WTC11 (cell line): ENCODE results near the gene SMAD6. TPM values are rescaled to one million over a fixed set of nuclear protein-coding genes. Genes with fewer than 3 reads are reported as not detected.
A peak's percentile ranks its signal among the peaks of the same experiment; 100 is the strongest.

Experiments used
- ATAC-seq: fragments of 200-7000 bp; cut with Tn5 transposase; 2 replicates; pipeline ENCODE4 v1.10.0; 2021; ENCODE audit warnings: mild to moderate bottlenecking, moderate library complexity
- CTCF ChIA-PET: fragments of 300-600 bp; sonication (Branson Sonifier 250); formaldehyde crosslinking; loops from one replicate; lab custom pipeline; 2021; ENCODE audit warnings: antibody characterized with exemption; lab: Charles Lee
- POLR2A ChIA-PET: fragments of 350-600 bp; sonication (Branson Sonifier 250); formaldehyde crosslinking; loops from one replicate; lab custom pipeline; 2021; ENCODE audit warnings: antibody characterized with exemption; lab: Charles Lee
- DNase-seq: peaks from one replicate; pipeline ENCODE4 v3.0.0; 2021; ENCODE audit warnings: low spot score
- H3K27ac Mint-ChIP-seq: 2 replicates; pipeline ENCODE4 v1.8.0; 2021; ENCODE audit warnings: mixed read lengths
- H3K27me3 Mint-ChIP-seq: 2 replicates; pipeline ENCODE4 v1.8.0; 2021; ENCODE audit warnings: low read depth, mild to moderate bottlenecking, moderate library complexity, mixed read lengths
- H3K36me3 Mint-ChIP-seq: 2 replicates; pipeline ENCODE4 v1.8.0; 2021; ENCODE audit warnings: mixed read lengths
- H3K4me1 Mint-ChIP-seq: 2 replicates; pipeline ENCODE4 v1.8.0; 2022; ENCODE audit warnings: mixed read lengths
- H3K4me3 Mint-ChIP-seq: 2 replicates; pipeline ENCODE4 v1.8.0; 2021; ENCODE audit warnings: mild to moderate bottlenecking, moderate library complexity, mixed read lengths
- H3K9me3 Mint-ChIP-seq: 2 replicates; pipeline ENCODE4 v1.8.0; 2021; ENCODE audit warnings: mixed read lengths
- ATF6 ChIP-seq: sonication (generic); formaldehyde crosslinking; IDR thresholded peaks from 2 replicates; pipeline ENCODE4 v1.8.1; 2023; ENCODE audit warnings: mild to moderate bottlenecking, missing genetic modification reagents
- CREM ChIP-seq: sonication (generic); formaldehyde crosslinking; IDR thresholded peaks from 2 replicates; pipeline ENCODE4 v1.8.1; 2022; ENCODE audit warnings: mild to moderate bottlenecking, missing genetic modification reagents, moderate library complexity
- ESRRA ChIP-seq: sonication (generic); formaldehyde crosslinking; IDR thresholded peaks from 2 replicates; pipeline ENCODE4 v1.8.1; 2022; ENCODE audit warnings: mild to moderate bottlenecking, missing genetic modification reagents, borderline replicate concordance
- GABPB1 ChIP-seq: sonication (generic); formaldehyde crosslinking; IDR thresholded peaks from 2 replicates; pipeline ENCODE4 v1.8.1; 2023; ENCODE audit warnings: mild to moderate bottlenecking, missing genetic modification reagents
- GTF2I ChIP-seq: fragments of 250-450 bp; sonication (Bioruptor Pico); conservative IDR thresholded peaks from 2 replicates; pipeline ENCODE4 v1.4.0; 2021; ENCODE audit warnings: mild to moderate bottlenecking
- HMGA2 ChIP-seq: fragments of 250-450 bp; sonication (Bioruptor Pico); IDR thresholded peaks from 2 replicates; pipeline ENCODE4 v1.4.0; 2021; ENCODE audit warnings: mild to moderate bottlenecking, moderate library complexity
- NFYB ChIP-seq: sonication (generic); formaldehyde crosslinking; conservative IDR thresholded peaks from 2 replicates; pipeline ENCODE4 v1.8.0; 2022; ENCODE audit warnings: low read depth, missing genetic modification reagents
- STAT6 ChIP-seq: sonication (generic); formaldehyde crosslinking; conservative IDR thresholded peaks from 2 replicates; pipeline ENCODE4 v1.8.1; 2023; ENCODE audit warnings: mild to moderate bottlenecking, low read depth, missing genetic modification reagents, moderate library complexity
- USF2 ChIP-seq: sonication (generic); formaldehyde crosslinking; IDR thresholded peaks from 2 replicates; pipeline ENCODE4 v1.8.1; 2023; ENCODE audit warnings: mild to moderate bottlenecking, missing genetic modification reagents, moderate library complexity
- ZNF138 ChIP-seq: sonication (generic); formaldehyde crosslinking; conservative IDR thresholded peaks from 2 replicates; pipeline ENCODE4 v1.8.1; 2022; ENCODE audit warnings: mild to moderate bottlenecking, moderate library complexity, missing genetic modification reagents
- ZNF232 ChIP-seq: sonication (generic); formaldehyde crosslinking; IDR thresholded peaks from 2 replicates; pipeline ENCODE4 v1.8.0; 2022; ENCODE audit warnings: mild to moderate bottlenecking, missing genetic modification reagents
- ZNF281 ChIP-seq: sonication (generic); formaldehyde crosslinking; IDR thresholded peaks from 2 replicates; pipeline ENCODE4 v1.8.0; 2023; ENCODE audit warnings: mild to moderate bottlenecking, missing genetic modification reagents
- total RNA-seq: library from RNA; stranded (reverse); gene quantifications from 3 replicates; pipeline ENCODE4 v1.2.3, GENCODE V29; 2021
- TF ChIP-seq, protein P1 (sequence below): sonication (generic); formaldehyde crosslinking; IDR thresholded peaks from 2 replicates; pipeline ENCODE4 v1.8.0; 2023; ENCODE audit warnings: missing genetic modification reagents, mild to moderate bottlenecking, borderline replicate concordance
- TF ChIP-seq, protein P2 (sequence below): sonication (generic); formaldehyde crosslinking; IDR thresholded peaks from 2 replicates; pipeline ENCODE4 v1.8.1; 2022; ENCODE audit warnings: missing genetic modification reagents, borderline replicate concordance
- TF ChIP-seq, protein P3 (sequence below): fragments of 200-600 bp; IDR thresholded peaks from 2 replicates; pipeline ENCODE4 v1.8.0; 2022; ENCODE audit warnings: antibody characterized with exemption
- TF ChIP-seq, protein P4 (sequence below): sonication (generic); formaldehyde crosslinking; IDR thresholded peaks from 2 replicates; pipeline ENCODE4 v1.8.0; 2022; ENCODE audit warnings: missing genetic modification reagents

Gene SMAD6
- total RNA-seq, 1 experiment from 2014 or later: 13.9 TPM

GRCh38 chr15:66709884-66710283 is 7.8 kb downstream of the SMAD6 start:
- TF ChIP-seq STAT6 (CRISPR knock-in tag) (no peak), GTF2I (CRISPR knock-in tag) (no peak), ZNF281 (CRISPR knock-in tag) (no peak), USF2 (CRISPR knock-in tag) (no peak), ATF6 (CRISPR knock-in tag) (no peak), GABPB1 (CRISPR knock-in tag) (no peak), ZNF232 (CRISPR knock-in tag) (no peak), ESRRA (CRISPR knock-in tag) (no peak), ZNF138 (CRISPR knock-in tag) (no peak), NFYB (CRISPR knock-in tag) (no peak), HMGA2 (CRISPR knock-in tag) (no peak), CREM (no peak)
- TF ChIP-seq, protein P1, sequence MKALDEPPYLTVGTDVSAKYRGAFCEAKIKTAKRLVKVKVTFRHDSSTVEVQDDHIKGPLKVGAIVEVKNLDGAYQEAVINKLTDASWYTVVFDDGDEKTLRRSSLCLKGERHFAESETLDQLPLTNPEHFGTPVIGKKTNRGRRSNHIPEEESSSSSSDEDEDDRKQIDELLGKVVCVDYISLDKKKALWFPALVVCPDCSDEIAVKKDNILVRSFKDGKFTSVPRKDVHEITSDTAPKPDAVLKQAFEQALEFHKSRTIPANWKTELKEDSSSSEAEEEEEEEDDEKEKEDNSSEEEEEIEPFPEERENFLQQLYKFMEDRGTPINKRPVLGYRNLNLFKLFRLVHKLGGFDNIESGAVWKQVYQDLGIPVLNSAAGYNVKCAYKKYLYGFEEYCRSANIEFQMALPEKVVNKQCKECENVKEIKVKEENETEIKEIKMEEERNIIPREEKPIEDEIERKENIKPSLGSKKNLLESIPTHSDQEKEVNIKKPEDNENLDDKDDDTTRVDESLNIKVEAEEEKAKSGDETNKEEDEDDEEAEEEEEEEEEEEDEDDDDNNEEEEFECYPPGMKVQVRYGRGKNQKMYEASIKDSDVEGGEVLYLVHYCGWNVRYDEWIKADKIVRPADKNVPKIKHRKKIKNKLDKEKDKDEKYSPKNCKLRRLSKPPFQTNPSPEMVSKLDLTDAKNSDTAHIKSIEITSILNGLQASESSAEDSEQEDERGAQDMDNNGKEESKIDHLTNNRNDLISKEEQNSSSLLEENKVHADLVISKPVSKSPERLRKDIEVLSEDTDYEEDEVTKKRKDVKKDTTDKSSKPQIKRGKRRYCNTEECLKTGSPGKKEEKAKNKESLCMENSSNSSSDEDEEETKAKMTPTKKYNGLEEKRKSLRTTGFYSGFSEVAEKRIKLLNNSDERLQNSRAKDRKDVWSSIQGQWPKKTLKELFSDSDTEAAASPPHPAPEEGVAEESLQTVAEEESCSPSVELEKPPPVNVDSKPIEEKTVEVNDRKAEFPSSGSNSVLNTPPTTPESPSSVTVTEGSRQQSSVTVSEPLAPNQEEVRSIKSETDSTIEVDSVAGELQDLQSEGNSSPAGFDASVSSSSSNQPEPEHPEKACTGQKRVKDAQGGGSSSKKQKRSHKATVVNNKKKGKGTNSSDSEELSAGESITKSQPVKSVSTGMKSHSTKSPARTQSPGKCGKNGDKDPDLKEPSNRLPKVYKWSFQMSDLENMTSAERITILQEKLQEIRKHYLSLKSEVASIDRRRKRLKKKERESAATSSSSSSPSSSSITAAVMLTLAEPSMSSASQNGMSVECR: no peak
- TF ChIP-seq, protein P2, sequence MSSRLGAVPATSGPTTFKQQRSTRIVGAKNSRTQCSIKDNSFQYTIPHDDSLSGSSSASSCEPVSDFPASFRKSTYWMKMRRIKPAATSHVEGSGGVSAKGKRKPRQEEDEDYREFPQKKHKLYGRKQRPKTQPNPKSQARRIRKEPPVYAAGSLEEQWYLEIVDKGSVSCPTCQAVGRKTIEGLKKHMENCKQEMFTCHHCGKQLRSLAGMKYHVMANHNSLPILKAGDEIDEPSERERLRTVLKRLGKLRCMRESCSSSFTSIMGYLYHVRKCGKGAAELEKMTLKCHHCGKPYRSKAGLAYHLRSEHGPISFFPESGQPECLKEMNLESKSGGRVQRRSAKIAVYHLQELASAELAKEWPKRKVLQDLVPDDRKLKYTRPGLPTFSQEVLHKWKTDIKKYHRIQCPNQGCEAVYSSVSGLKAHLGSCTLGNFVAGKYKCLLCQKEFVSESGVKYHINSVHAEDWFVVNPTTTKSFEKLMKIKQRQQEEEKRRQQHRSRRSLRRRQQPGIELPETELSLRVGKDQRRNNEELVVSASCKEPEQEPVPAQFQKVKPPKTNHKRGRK: no peak
- TF ChIP-seq, protein P3, sequence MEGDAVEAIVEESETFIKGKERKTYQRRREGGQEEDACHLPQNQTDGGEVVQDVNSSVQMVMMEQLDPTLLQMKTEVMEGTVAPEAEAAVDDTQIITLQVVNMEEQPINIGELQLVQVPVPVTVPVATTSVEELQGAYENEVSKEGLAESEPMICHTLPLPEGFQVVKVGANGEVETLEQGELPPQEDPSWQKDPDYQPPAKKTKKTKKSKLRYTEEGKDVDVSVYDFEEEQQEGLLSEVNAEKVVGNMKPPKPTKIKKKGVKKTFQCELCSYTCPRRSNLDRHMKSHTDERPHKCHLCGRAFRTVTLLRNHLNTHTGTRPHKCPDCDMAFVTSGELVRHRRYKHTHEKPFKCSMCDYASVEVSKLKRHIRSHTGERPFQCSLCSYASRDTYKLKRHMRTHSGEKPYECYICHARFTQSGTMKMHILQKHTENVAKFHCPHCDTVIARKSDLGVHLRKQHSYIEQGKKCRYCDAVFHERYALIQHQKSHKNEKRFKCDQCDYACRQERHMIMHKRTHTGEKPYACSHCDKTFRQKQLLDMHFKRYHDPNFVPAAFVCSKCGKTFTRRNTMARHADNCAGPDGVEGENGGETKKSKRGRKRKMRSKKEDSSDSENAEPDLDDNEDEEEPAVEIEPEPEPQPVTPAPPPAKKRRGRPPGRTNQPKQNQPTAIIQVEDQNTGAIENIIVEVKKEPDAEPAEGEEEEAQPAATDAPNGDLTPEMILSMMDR: no peak
- TF ChIP-seq, protein P4, sequence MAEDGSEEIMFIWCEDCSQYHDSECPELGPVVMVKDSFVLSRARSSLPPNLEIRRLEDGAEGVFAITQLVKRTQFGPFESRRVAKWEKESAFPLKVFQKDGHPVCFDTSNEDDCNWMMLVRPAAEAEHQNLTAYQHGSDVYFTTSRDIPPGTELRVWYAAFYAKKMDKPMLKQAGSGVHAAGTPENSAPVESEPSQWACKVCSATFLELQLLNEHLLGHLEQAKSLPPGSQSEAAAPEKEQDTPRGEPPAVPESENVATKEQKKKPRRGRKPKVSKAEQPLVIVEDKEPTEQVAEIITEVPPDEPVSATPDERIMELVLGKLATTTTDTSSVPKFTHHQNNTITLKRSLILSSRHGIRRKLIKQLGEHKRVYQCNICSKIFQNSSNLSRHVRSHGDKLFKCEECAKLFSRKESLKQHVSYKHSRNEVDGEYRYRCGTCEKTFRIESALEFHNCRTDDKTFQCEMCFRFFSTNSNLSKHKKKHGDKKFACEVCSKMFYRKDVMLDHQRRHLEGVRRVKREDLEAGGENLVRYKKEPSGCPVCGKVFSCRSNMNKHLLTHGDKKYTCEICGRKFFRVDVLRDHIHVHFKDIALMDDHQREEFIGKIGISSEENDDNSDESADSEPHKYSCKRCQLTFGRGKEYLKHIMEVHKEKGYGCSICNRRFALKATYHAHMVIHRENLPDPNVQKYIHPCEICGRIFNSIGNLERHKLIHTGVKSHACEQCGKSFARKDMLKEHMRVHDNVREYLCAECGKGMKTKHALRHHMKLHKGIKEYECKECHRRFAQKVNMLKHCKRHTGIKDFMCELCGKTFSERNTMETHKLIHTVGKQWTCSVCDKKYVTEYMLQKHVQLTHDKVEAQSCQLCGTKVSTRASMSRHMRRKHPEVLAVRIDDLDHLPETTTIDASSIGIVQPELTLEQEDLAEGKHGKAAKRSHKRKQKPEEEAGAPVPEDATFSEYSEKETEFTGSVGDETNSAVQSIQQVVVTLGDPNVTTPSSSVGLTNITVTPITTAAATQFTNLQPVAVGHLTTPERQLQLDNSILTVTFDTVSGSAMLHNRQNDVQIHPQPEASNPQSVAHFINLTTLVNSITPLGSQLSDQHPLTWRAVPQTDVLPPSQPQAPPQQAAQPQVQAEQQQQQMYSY (CRISPR knock-in tag): no peak
- TF ChIP-seq, all 79 proteins: peak for 0
- ChIA-PET POLR2A (no interaction called here), CTCF (interaction anchor here (1.0 to 1.2 kb wide), 2 partner anchors 63 to 65 kb away, joined by 3 read pairs; no protein-coding TSS in a partner anchor)
- ATAC-seq: no peak
- Mint-ChIP-seq H3K4me3 (no peak overlapping the region), H3K27me3 (peaks cover 12% of the 10 kb centered on the region), H3K4me1 (peaks cover 40% of the 10 kb centered on the region), H3K27ac (0 out of 2 replicates have a peak overlapping the region, but pooled peaks have one; percentile 41), H3K36me3 (no peaks in the 10 kb centered on the region; the same call in 1 of the 2 replicates), H3K9me3 (no peaks in the 10 kb centered on the region)
- DNase-seq: no peak
